GM12872 (cell line): Measurements from ENCODE around the gene TEX10.

Experiments
- CTCF ChIP-seq: IDR thresholded peaks from 3 replicates; pipeline ENCODE4 v1.5.1; 2011; ENCODE audit warnings: low read depth, mild to moderate bottlenecking, low read length, moderate library complexity; ENCODE audit not compliant: insufficient read depth

Gene TEX10

GRCh38 chr9:100308965-100309564, 43.7 kb downstream of the TEX10 start:
- no peak for TF ChIP-seq CTCF

GRCh38 chr9:100307080-100307479, 45.7 kb downstream of the TEX10 start:
- no peak for TF ChIP-seq CTCF

GRCh38 chr9:100306283-100306682, 46.5 kb downstream of the TEX10 start:
- TF ChIP-seq CTCF: no peak

GRCh38 chr9:100303747-100304146, 49.0 kb downstream of the TEX10 start:
- no peak for TF ChIP-seq CTCF

GRCh38 chr9:100298378-100298777, 54.4 kb downstream of the TEX10 start:
- TF ChIP-seq CTCF: no peak

GRCh38 chr9:100296407-100296806, 56.3 kb downstream of the TEX10 start:
- no peak for TF ChIP-seq CTCF

GRCh38 chr9:100295240-100295639, 57.5 kb downstream of the TEX10 start:
- no peak for TF ChIP-seq CTCF
